K562 (cell line): ENCODE results near the gene PPP3CB.

ENCODE experiments used
- EZH2 ChIP-seq: IDR thresholded peaks from 2 replicates; pipeline ENCODE4 v1.6.1; 2012; ENCODE audit warnings: low read depth, mild to moderate bottlenecking, inconsistent platforms, low read length, borderline replicate concordance
- TEAD2 ChIP-seq: fragments of 450-650 bp; IDR thresholded peaks from 2 replicates; pipeline ENCODE4 v1.6.1; 2016; ENCODE audit warnings: missing genetic modification characterization, control low read depth, missing compliant biosample characterization

- TF ChIP-seq EZH2 (no peak), TEAD2 (no peak)
Observed at GRCh38 chr10:73446926-73447325, 48.9 kb downstream of the PPP3CB start.
